Measurements from ENCODE around the gene ANKRD6.

The ANKRD6 gene

DNA sequence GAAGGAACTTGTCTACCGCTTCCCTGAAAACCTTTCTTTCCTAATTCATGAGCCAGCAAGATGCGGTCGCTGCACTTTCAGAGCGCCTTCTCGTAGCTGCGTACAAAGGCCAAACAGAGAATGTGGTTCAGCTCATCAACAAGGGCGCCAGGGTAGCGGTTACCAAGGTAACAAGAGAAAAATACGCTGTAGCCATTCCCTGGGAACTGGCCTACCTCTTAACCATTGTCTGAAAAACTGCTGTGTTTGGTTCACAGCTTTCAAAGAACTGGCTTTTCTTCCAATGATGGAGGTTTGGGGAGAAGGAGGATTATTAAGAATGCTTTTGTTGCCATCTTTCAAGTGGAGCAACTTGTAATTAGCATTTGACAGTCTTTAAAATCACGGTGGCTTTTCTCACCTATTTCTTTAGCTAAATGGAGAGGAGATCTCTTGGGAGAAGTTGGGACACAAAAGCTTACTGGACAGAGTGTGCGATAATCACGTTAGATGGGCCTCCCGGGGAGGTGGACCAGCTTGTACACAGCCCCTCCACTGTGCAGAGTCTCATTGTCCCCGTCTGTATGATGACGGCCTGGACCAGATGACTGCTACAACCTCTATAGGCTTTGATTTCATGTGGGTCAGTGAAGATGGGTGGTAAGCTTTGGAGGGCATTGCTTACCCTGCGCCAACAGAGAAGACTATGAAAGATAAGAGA is 134.1 kb downstream of the ANKRD6 start:
- DNase-seq: no peak

DNA sequence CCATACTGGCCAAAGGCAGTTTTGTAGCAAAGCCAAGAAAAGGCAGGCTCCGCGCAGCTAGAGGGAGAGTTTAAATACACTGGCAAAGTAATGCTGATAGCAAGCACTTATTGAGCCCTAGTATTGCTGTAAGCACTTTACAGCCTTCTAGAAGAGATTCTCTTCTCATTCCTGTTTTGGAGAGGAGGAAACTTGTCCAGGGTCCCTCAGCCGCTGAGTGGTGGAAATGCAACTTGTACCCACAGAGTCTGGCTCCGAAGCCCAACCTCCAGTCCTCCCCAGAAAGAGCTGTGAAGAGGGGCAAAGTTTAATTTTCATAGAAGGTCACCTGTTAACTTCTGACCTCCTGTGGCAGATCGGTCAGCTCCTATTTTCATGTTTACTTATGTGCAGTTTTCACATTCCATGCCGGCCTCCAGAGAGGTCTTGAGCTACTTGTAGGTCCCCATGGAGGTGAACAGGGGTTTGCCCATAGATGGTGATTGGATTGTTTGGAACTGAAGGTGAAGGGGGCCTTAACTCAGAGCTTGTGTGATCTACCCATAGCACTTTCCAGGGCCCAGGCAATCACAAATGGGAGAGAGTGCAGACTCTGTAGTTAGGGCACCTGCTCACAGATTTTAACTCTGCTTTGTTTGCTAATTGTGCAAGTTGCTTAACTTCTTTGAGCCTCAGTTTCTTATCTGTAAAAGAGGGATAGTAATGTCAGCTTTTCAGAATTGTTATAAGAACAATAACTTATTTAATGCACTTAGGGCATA is 134.9 kb downstream of the ANKRD6 start:
- DNase-seq: no peak

DNA sequence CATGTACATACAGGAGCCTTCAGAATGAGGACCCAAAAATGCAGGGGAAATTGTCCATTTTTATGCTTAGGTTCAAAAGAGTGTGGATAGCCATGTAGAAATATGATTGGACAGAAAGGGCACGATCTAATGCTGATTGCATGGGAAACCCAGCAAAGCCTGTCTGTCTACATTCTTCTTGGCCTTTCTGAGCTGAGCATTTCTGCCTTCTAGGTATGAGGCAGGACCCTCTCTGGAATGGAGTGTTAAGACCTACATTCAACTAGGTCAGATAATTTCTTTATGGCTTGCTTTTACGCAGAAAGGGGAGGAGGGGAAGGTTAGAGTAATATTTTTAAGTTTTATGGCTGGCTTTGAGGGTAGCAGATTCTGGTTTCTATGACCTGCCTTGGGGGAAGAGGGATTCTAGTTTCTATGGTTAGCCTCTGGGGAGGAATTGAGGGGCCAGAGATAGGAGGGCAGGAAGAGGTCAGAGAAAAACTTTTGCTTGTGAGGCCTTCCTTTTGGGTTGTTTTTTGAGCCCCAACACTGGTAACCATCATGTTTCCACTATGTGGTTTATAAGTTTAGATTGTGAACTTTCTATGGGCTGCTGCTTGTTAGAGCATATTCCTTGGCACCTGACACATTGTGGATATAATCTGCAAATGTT is 142.1 kb downstream of the ANKRD6 start:
- no peak for DNase-seq

DNA sequence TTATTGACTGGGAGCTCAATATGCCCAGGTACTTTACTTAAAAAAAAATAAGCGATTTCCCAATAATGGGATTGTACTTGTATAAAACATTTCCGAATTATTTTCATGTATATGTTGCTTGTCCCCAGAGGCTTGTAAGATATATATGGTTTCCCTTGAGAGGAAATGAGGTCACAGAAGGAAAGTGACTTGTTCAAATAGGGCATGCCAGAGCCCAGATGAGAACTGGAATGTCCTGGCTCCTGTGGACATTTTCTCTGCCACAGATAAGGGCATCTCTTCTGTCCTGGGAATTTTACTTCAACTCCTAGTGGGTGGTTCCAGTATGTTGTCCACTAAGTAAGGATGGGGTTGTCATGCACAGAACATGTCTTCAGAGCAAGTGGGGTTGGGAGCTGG is 142.6 kb downstream of the ANKRD6 start:
- no peak for DNase-seq

DNA sequence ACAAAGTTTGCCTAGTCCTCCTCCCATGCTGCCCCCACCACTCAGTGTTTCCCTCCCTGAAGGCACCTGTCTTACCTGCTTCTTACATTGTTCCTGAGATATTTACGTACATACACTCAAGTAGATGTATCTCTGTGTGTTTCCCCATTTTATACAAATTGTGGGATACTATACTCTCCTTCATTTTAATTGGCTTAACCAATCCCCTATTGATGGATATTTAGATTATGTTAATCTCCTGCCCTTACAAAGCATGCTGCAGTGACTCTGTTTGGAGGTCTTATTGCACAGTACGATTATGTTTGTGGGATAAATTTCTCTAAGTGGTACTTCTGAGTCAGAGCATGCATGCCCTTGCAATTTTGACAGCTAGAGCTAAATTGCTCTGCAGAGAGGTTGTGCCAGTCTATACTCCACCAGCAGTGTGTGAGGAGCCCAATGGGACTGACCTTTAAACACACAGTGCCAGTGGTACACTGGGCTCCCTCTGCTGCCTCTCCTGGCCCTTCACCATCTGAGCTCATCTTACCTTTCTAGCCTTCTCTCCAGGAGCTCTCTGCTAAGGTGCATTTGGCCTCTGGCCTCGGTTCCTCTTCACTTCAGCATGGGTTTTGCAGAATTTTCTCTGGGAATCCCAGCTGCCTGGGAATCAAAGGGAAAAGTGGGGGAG is 148.2 kb downstream of the ANKRD6 start:
- DNase-seq: no peak

GRCh38 chr6:89581689-89582088 is 148.7 kb downstream of the ANKRD6 start:
- no peak for DNase-seq

- DNase-seq: no peak
These were observed 149.8 kb downstream of the ANKRD6 start for GRCh38 chr6:89582669-89583325.

DNA sequence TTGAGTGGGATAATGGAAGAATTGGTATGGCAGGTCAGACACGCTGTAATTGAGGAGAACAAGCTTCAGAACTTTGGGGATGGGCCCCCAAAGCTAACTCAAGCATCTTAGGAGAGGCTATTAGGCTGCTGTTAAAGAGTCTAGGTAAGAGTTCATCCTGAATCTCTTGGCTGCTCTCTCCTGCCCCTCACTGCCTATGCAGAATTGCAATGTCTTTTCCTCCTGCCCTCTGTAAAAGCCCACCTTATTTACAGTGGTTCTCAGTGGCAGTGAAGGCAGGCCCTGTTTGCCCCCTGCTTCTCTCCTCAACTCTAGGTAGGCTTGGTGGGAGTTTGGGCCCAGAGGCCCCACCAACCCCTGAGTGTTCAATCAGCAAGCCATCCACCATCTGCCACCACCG is 150.6 kb downstream of the ANKRD6 start:
- no peak for DNase-seq

- DNase-seq: no peak
These were observed 151.6 kb downstream of the ANKRD6 start for GRCh38 chr6:89584539-89584938.

GRCh38 chr6:89585154-89585553 is 152.2 kb downstream of the ANKRD6 start:
- no peak for DNase-seq

DNA sequence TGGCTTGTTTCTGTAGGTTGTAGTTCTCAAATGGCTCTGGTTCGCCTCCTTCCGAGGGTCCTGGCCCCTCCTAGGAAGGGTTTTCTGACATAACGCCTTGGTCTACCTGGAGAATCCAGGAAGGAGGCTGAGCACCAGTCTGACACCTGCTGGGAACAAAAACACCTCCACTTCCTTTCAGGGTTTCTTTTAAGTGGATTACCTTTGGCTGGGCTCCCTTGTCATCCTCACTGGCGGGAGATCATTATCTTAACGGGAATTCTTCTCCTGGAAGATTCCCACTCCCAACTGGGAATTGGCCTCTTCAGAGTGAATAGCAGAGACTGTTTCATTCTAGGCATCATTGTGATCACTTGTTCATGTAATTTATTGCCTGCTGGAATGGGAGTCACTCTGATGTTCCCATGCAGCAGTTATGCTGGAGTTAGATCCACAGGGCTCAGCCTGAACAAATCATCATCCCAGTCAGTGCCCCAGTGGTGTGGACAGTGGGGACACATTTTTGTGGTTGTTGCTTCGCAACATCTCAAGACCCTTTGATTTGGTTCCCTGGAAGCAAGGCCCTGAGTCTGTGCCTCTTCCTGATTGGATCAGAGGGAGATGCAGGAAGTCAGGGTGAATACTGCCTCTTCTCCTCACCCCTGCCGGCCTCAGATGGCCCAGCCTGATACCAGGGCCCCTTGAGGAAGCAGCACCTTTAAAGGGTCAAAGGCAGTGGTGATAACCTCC is 156.5 kb downstream of the ANKRD6 start:
- no peak for DNase-seq

- no peak for DNase-seq
These were observed 157.2 kb downstream of the ANKRD6 start for GRCh38 chr6:89590133-89590532.

DNA sequence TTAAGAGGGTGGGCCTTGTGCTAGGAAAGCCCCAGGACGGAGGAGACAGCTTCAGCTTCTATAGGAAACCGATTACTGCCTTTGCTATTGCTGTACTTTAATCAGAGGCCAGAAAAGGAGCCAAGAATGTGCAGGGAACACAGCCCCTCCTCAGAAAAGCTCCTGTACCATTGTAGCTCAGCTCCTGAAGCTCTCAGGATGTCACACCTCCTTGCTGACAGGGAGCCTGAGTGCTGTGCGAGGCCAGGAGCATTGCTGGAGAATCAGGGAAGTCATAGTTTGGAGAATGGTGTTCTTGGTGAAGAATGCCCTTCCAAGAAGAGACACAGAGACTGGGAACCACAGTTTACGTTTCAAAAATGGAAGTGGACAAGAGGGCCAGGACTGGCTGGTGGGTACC is 158.8 kb downstream of the ANKRD6 start:
- no peak for DNase-seq

DNA sequence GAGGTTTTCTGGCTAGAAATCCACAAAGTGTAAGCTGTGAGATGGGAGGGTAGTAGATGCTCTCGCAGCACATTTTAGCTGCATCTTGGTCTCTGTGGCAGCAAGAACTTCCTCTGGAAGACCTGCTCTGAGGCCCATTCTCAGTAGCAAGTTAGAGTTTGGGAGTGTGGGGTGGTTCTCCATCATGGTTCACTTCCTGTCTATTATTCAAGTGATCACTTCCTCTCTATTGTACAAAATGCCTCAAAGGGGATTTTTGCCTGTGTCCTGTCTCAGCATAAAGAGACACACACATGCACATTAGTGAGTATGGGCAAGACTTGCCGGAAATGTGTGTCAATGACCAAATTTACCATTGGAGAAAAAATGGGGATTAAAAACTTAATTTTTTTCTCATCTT is 163.1 kb downstream of the ANKRD6 start:
- no peak for DNase-seq

- DNase-seq: no peak
These were observed 163.5 kb downstream of the ANKRD6 start for GRCh38 chr6:89596484-89596883.

- DNase-seq: no peak
These were observed 164.4 kb downstream of the ANKRD6 start for GRCh38 chr6:89597372-89597771.

GRCh38 chr6:89597988-89598387 is 165.0 kb downstream of the ANKRD6 start:
- DNase-seq: peak; percentile 12

GRCh38 chr6:89599727-89600126 is 166.8 kb downstream of the ANKRD6 start:
- no peak for DNase-seq

DNA sequence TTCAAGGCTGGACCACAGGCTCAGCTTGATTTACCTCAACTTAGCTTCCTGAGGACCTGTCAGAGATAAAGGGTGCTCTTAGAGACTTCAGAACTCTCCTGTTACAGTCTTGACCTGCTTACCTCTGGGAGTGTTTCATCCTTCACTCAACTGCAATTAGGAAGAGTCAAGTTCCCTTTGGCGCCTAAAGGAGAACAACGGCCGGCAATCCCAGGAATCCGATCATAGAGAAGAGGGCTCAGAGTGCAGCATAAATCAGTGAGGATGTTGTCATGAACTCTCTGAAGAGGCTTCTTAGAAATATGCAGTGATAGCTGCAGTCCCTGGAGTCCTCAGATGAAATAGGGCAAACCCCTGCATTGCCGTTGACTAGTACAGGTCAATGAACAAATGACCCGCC is 169.2 kb downstream of the ANKRD6 start:
- DNase-seq: no peak

DNA sequence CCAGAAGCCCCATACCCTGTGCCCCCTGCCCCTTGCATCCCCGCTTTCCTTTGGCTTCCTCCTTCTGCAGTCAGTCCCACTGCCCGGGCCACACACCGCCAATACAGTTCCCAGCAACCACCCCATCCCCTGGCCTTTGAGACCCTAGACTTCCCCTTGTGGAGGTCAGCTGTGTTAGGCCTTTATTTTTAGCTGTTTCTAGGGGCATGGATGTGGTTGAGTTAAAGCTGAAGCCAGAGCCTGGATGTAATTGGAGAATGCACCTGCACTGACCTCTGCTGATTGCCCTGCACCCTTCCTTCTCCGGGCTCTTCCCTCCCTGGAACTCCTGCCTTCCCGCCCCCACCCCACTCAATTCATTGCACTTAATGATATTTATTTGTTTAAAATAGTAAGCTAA is 171.7 kb downstream of the ANKRD6 start:
- no peak for DNase-seq

- no peak for DNase-seq
These were observed 172.9 kb downstream of the ANKRD6 start for GRCh38 chr6:89605861-89606260.

DNA sequence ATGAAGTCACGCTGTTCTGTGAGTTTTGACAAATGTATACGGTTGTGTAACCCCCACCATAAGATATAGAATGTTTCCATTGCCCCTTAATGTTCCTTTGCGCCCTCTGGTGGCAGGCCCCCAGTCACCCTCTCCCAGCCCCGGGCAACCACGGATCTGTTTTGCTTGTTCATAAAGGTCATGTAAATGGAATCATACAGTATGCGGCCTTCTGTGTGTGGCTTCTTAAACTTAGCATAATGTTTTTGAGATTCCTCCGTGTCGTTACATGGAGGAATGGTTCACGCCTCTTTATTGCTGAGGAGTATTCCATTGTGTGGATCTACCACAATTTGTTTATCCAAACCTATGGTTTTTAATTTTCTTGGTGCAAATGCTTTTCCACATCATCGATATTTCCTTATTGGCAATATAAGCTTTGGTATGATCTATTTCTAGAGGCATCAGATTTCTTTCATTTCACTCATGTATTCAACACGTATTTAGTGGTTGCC is 177.2 kb downstream of the ANKRD6 start:
- peak; percentile 4 for DNase-seq
